ENCODE measurements around the gene TPSB2.
"Not testable (repeated sequence)": the region's sequence is repeated elsewhere in the genome, so short reads cannot be mapped to it uniquely, and the experiment has no call there.

DNA sequence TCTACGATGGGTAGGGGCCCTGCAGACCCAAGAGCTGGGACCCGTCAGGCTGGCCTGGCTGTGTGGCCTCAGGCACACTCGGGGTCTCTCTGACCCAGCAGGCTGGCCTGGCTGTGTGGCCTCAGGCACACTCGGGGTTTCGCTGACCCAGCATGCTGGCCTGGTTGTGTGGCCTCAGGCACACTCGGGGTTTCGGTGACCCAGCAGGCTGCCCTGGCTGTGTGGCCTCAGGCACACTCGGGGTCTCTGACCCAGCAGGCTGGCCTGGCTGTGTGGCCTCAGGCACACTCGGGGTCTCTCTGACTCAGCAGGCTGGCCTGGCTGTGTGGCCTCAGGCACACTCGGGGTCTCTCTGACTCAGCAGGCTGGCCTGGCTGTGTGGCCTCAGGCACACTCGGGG, 39.2 kb downstream of the TPSB2 start:
- TF ChIP-seq EZH2 (IDR thresholded peaks at IDR 0.05; ENCODE audit: insufficient read depth, poor library complexity, severe bottlenecking); EZH2phosphoT487 (IDR thresholded peaks at IDR 0.05; ENCODE audit: insufficient read depth, low read depth): not testable (repeated sequence)

All from GM23248 (cell line).